SK-N-SH treated with all-trans-retinoic acid at 6 μM for 48 hours (cell line): ENCODE measurements around the gene PHF21B.

ENCODE experiments used
- ATAC-seq: fragments of 200-7000 bp; cut with Tn5 transposase; 3 replicates; pipeline ENCODE4 v1.9.1; 2020; ENCODE audit warnings: mild to moderate bottlenecking, moderate library complexity
- BACH2 ChIP-seq: fragments of 250-450 bp; sonication (Bioruptor Pico); IDR thresholded peaks from 2 replicates; pipeline ENCODE4 v1.9.0; 2021; ENCODE audit warnings: mild to moderate bottlenecking, borderline replicate concordance
- CSDC2 ChIP-seq: fragments of 250-450 bp; sonication (Bioruptor Pico); IDR thresholded peaks from 2 replicates; pipeline ENCODE4 v1.5.0; 2020; ENCODE audit warnings: mild to moderate bottlenecking, moderate library complexity
- ESRRG ChIP-seq: fragments of 250-450 bp; sonication (Bioruptor Pico); IDR thresholded peaks from 2 replicates; pipeline ENCODE4 v1.6.1; 2021; ENCODE audit warnings: mild to moderate bottlenecking
- ISL1 ChIP-seq: fragments of 250-450 bp; sonication (Bioruptor Pico); IDR thresholded peaks from 2 replicates; pipeline ENCODE4 v2.1.2; 2022; ENCODE audit warnings: mild to moderate bottlenecking, moderate library complexity
- OSR1 ChIP-seq: fragments of 250-450 bp; sonication (Bioruptor Pico); IDR thresholded peaks from 2 replicates; pipeline ENCODE4 v1.8.0; 2022; ENCODE audit warnings: moderate library complexity, mild to moderate bottlenecking, inconsistent platforms
- PPARA ChIP-seq: fragments of 250-450 bp; sonication (Bioruptor Pico); IDR thresholded peaks from 2 replicates; pipeline ENCODE4 v1.5.0; 2020; ENCODE audit warnings: mild to moderate bottlenecking, borderline replicate concordance
- SNAI2 ChIP-seq: fragments of 250-450 bp; sonication (Bioruptor Pico); IDR thresholded peaks from 2 replicates; pipeline ENCODE4 v1.5.0; 2020; ENCODE audit warnings: mild to moderate bottlenecking, moderate library complexity
- TCF4 ChIP-seq: fragments of 250-450 bp; sonication (Bioruptor Pico); IDR thresholded peaks from 2 replicates; pipeline ENCODE4 v1.8.0; 2021; ENCODE audit warnings: mild to moderate bottlenecking, moderate library complexity, borderline replicate concordance
- TOX ChIP-seq: fragments of 250-450 bp; sonication (Bioruptor Pico); IDR thresholded peaks from 2 replicates; pipeline ENCODE4 v1.8.0; 2021; ENCODE audit warnings: mild to moderate bottlenecking, moderate library complexity, borderline replicate concordance
- ZC3H10 ChIP-seq: fragments of 250-450 bp; sonication (Bioruptor Pico); IDR thresholded peaks from 2 replicates; pipeline ENCODE4 v1.5.1; 2021; ENCODE audit warnings: mild to moderate bottlenecking, moderate library complexity
- ZFP3 ChIP-seq: fragments of 250-450 bp; sonication (Bioruptor Pico); IDR thresholded peaks from 2 replicates; pipeline ENCODE4 v1.5.0; 2020; ENCODE audit warnings: mild to moderate bottlenecking, moderate library complexity
- ZFP30 ChIP-seq: fragments of 450-650 bp; formaldehyde crosslinking; IDR thresholded peaks from 2 replicates; pipeline ENCODE4 v1.5.0; 2022; ENCODE audit warnings: mild to moderate bottlenecking, moderate library complexity
- ZNF70 ChIP-seq: fragments of 450-650 bp; formaldehyde crosslinking; IDR thresholded peaks from 2 replicates; pipeline ENCODE4 v1.5.0; 2020; ENCODE audit warnings: mild to moderate bottlenecking, moderate library complexity
- ZNF8 ChIP-seq: fragments of 450-650 bp; formaldehyde crosslinking; IDR thresholded peaks from 2 replicates; pipeline ENCODE4 v1.5.0; 2020; ENCODE audit warnings: mild to moderate bottlenecking, moderate library complexity
- TF ChIP-seq, protein P1 (sequence below): fragments of 250-450 bp; sonication (Bioruptor Pico); IDR thresholded peaks from 2 replicates; pipeline ENCODE4 v1.8.0; 2021; ENCODE audit warnings: low read depth, mild to moderate bottlenecking, moderate library complexity, borderline replicate concordance
- TF ChIP-seq, protein P2 (sequence below): fragments of 250-450 bp; sonication (Bioruptor Pico); IDR thresholded peaks from 2 replicates; pipeline ENCODE4 v1.5.1; 2021; ENCODE audit warnings: mild to moderate bottlenecking, moderate library complexity
- TF ChIP-seq, protein P3 (sequence below): fragments of 250-450 bp; sonication (Bioruptor Pico); IDR thresholded peaks from 2 replicates; pipeline ENCODE4 v1.5.1; 2020; ENCODE audit warnings: low read depth, mild to moderate bottlenecking, moderate library complexity
- TF ChIP-seq, protein P4 (sequence below): fragments of 250-450 bp; sonication (Bioruptor Pico); IDR thresholded peaks from 2 replicates; pipeline ENCODE4 v1.5.0; 2020; ENCODE audit warnings: mild to moderate bottlenecking, moderate library complexity
- TF ChIP-seq, protein P5 (sequence below): fragments of 250-450 bp; sonication (Bioruptor Pico); IDR thresholded peaks from 2 replicates; pipeline ENCODE4 v1.8.0; 2020; ENCODE audit warnings: mild to moderate bottlenecking, moderate library complexity, borderline replicate concordance

Gene PHF21B

DNA sequence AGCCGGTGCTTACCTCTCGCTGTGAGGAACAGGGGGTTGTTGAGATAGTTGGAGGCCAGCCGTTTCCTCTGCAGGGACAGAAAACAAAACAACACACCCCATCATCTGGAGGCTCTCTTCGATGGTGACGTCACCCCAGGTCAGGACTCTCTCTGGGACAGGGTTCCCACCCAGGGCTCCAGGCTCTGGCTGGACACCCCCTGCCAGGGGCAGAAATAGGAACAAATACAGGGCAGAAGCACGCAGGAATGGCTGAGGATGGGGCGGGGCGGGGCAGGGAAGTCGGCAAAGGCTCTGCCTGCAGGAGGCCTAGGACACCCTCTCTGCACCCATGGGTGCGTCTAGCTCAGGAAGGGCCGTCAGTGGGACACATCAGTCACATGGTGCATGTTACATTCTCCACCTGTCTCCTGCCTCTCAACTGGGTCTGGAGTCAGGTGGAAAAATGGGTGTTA lies 118.5 kb downstream of the PHF21B start:
- no peak for ATAC-seq
- TF ChIP-seq BACH2 (CRISPR knock-in tag), result no peak
- TF ChIP-seq TCF4, result no peak
- TF ChIP-seq, protein P1, sequence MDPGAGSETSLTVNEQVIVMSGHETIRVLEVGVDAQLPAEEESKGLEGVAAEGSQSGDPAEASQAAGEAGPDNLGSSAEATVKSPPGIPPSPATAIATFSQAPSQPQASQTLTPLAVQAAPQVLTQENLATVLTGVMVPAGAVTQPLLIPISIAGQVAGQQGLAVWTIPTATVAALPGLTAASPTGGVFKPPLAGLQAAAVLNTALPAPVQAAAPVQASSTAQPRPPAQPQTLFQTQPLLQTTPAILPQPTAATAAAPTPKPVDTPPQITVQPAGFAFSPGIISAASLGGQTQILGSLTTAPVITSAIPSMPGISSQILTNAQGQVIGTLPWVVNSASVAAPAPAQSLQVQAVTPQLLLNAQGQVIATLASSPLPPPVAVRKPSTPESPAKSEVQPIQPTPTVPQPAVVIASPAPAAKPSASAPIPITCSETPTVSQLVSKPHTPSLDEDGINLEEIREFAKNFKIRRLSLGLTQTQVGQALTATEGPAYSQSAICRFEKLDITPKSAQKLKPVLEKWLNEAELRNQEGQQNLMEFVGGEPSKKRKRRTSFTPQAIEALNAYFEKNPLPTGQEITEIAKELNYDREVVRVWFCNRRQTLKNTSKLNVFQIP (CRISPR knock-in tag), result no peak
- no peak for TF ChIP-seq OSR1 (CRISPR knock-in tag)
- TF ChIP-seq SNAI2 (CRISPR knock-in tag), result no peak
- TF ChIP-seq PPARA, result no peak
- no peak for TF ChIP-seq TOX (CRISPR knock-in tag)
- TF ChIP-seq, protein P2, sequence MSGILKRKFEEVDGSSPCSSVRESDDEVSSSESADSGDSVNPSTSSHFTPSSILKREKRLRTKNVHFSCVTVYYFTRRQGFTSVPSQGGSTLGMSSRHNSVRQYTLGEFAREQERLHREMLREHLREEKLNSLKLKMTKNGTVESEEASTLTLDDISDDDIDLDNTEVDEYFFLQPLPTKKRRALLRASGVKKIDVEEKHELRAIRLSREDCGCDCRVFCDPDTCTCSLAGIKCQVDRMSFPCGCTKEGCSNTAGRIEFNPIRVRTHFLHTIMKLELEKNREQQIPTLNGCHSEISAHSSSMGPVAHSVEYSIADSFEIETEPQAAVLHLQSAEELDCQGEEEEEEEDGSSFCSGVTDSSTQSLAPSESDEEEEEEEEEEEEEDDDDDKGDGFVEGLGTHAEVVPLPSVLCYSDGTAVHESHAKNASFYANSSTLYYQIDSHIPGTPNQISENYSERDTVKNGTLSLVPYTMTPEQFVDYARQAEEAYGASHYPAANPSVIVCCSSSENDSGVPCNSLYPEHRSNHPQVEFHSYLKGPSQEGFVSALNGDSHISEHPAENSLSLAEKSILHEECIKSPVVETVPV (CRISPR knock-in tag), result no peak
- TF ChIP-seq, protein P3, sequence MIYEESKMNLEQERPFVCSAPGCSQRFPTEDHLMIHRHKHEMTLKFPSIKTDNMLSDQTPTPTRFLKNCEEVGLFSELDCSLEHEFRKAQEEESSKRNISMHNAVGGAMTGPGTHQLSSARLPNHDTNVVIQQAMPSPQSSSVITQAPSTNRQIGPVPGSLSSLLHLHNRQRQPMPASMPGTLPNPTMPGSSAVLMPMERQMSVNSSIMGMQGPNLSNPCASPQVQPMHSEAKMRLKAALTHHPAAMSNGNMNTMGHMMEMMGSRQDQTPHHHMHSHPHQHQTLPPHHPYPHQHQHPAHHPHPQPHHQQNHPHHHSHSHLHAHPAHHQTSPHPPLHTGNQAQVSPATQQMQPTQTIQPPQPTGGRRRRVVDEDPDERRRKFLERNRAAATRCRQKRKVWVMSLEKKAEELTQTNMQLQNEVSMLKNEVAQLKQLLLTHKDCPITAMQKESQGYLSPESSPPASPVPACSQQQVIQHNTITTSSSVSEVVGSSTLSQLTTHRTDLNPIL (CRISPR knock-in tag), result no peak
- no peak for TF ChIP-seq ZNF8
- TF ChIP-seq, protein P4, sequence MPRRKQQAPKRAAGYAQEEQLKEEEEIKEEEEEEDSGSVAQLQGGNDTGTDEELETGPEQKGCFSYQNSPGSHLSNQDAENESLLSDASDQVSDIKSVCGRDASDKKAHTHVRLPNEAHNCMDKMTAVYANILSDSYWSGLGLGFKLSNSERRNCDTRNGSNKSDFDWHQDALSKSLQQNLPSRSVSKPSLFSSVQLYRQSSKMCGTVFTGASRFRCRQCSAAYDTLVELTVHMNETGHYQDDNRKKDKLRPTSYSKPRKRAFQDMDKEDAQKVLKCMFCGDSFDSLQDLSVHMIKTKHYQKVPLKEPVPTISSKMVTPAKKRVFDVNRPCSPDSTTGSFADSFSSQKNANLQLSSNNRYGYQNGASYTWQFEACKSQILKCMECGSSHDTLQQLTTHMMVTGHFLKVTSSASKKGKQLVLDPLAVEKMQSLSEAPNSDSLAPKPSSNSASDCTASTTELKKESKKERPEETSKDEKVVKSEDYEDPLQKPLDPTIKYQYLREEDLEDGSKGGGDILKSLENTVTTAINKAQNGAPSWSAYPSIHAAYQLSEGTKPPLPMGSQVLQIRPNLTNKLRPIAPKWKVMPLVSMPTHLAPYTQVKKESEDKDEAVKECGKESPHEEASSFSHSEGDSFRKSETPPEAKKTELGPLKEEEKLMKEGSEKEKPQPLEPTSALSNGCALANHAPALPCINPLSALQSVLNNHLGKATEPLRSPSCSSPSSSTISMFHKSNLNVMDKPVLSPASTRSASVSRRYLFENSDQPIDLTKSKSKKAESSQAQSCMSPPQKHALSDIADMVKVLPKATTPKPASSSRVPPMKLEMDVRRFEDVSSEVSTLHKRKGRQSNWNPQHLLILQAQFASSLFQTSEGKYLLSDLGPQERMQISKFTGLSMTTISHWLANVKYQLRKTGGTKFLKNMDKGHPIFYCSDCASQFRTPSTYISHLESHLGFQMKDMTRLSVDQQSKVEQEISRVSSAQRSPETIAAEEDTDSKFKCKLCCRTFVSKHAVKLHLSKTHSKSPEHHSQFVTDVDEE (CRISPR knock-in tag), result no peak
- TF ChIP-seq ZFP30 (CRISPR knock-in tag), result no peak
- TF ChIP-seq ZNF70, result no peak
- no peak for TF ChIP-seq ISL1

DNA sequence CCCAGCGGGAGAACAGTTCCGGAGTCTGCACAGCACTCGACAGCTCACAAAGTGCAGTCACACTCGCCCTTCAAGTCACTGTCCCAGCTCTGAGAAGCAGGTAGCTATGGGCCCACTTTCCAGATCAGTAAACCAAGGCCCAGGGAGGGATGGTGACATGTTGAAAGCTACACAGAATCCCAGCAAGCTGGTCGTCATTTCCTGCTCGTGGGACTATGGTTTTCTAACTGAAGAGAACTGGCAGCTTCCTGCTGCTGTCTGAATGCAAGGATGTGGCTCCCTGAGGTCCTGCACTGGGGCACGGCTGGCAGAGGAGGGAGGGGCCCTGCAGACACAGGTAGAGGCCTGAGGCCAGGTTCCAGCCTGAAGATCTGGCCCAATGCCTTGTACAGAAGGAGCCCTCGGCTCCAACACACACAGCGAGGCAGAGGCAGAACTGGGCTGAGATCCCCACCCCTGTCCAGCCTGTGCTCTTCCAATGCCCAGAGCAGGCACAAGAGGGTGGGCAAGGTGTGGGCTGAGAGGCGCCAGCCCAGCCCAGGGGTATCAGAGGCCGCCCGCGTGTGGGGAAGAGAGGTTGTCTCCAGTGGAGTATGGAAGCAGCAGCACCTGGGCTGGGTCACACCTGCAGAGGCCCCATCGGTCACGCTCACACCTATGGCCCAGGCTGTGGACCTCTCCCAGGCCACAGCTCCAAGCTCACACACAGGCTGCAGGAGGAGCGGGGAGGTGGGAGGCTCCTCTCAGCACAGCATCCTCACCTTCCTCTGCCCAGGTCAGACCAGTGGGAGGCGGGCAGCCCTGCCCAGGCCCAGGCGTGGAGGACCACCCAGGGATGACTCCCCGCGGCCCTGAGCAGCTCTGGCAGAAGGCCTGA lies 119.2 kb downstream of the PHF21B start:
- TF ChIP-seq, protein P3 (CRISPR knock-in tag), result no peak
- TF ChIP-seq ZFP3 (CRISPR knock-in tag), result no peak
- no peak for TF ChIP-seq TOX (CRISPR knock-in tag)
- no peak for TF ChIP-seq ZC3H10 (CRISPR knock-in tag)
- no peak for TF ChIP-seq SNAI2 (CRISPR knock-in tag)
- TF ChIP-seq TCF4, result no peak
- no peak for TF ChIP-seq PPARA
- TF ChIP-seq ZFP30 (CRISPR knock-in tag), result no peak
- TF ChIP-seq ZNF70, result no peak
- no peak for TF ChIP-seq BACH2 (CRISPR knock-in tag)
- no peak for TF ChIP-seq ESRRG (CRISPR knock-in tag)
- no peak for TF ChIP-seq CSDC2 (CRISPR knock-in tag)
- TF ChIP-seq, protein P5, sequence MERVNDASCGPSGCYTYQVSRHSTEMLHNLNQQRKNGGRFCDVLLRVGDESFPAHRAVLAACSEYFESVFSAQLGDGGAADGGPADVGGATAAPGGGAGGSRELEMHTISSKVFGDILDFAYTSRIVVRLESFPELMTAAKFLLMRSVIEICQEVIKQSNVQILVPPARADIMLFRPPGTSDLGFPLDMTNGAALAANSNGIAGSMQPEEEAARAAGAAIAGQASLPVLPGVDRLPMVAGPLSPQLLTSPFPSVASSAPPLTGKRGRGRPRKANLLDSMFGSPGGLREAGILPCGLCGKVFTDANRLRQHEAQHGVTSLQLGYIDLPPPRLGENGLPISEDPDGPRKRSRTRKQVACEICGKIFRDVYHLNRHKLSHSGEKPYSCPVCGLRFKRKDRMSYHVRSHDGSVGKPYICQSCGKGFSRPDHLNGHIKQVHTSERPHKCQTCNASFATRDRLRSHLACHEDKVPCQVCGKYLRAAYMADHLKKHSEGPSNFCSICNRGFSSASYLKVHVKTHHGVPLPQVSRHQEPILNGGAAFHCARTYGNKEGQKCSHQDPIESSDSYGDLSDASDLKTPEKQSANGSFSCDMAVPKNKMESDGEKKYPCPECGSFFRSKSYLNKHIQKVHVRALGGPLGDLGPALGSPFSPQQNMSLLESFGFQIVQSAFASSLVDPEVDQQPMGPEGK (CRISPR knock-in tag), result no peak
- no peak for TF ChIP-seq OSR1 (CRISPR knock-in tag)
- TF ChIP-seq ZNF8, result no peak
- no peak for TF ChIP-seq ISL1
- no peak for ATAC-seq
